Activated CD4-positive, alpha-beta T cell treated with anti-CD3 and anti-CD28 coated beads for 36 hours (primary cell): Measurements from ENCODE around the gene PLA2G3. TPM values are rescaled to one million over a fixed set of nuclear protein-coding genes. Genes with fewer than 3 reads are reported as not detected.

Source experiments
- ATAC-seq: fragments of 200-7000 bp; cut with Tn5 transposase; one replicate; pipeline ENCODE4 v1.10.0; 2021; ENCODE audit warnings: mild to moderate bottlenecking, moderate library complexity
- CTCF ChIA-PET: fragments of 350-600 bp; sonication (Branson Sonifier 250); formaldehyde crosslinking; loops from one replicate; lab custom pipeline; 2021; ENCODE audit warnings: antibody characterized with exemption; lab: Charles Lee
- POLR2A ChIA-PET: fragments of 350-600 bp; sonication (Branson Sonifier 250); formaldehyde crosslinking; loops from one replicate; lab custom pipeline; 2021; ENCODE audit warnings: antibody characterized with exemption, inconsistent platforms; lab: Charles Lee
- DNase-seq: peaks from one replicate; pipeline ENCODE4 v3.0.0-alpha.2; 2020
- H3K27ac Mint-ChIP-seq: one replicate; pipeline ENCODE4 v1.8.0; 2021; ENCODE audit warnings: mixed read lengths
- H3K27me3 Mint-ChIP-seq: one replicate; pipeline ENCODE4 v1.8.0; 2021; ENCODE audit warnings: mixed read lengths
- H3K36me3 Mint-ChIP-seq: one replicate; pipeline ENCODE4 v1.8.0; 2021; ENCODE audit warnings: low read depth, mixed read lengths
- H3K4me1 Mint-ChIP-seq: one replicate; pipeline ENCODE4 v1.8.0; 2021; ENCODE audit warnings: mixed read lengths
- H3K4me3 Mint-ChIP-seq: one replicate; pipeline ENCODE4 v1.8.0; 2021; ENCODE audit warnings: mild to moderate bottlenecking, moderate library complexity, mixed read lengths
- H3K9me3 Mint-ChIP-seq: one replicate; pipeline ENCODE4 v1.8.0; 2021; ENCODE audit warnings: low read depth, mixed read lengths
- intact Hi-C, 2 experiments: fragments of 100-400 bp; cut with DNase I in 1 of 2; cut with micrococcal nuclease in 1 of 2; formaldehyde crosslinking; loops; one replicate each; pipeline versions ENCODE4 v1.14.2 to v1.15.1; 2022 to 2024; cut with DNase I, micrococcal nuclease
- total RNA-seq, 2 experiments: library from RNA; stranded (reverse); gene quantifications; one replicate each; pipeline ENCODE4 v1.2.3, GENCODE V29; 2021

The PLA2G3 gene
- total RNA-seq, 2 experiments from 2014 or later: not detected

DNA sequence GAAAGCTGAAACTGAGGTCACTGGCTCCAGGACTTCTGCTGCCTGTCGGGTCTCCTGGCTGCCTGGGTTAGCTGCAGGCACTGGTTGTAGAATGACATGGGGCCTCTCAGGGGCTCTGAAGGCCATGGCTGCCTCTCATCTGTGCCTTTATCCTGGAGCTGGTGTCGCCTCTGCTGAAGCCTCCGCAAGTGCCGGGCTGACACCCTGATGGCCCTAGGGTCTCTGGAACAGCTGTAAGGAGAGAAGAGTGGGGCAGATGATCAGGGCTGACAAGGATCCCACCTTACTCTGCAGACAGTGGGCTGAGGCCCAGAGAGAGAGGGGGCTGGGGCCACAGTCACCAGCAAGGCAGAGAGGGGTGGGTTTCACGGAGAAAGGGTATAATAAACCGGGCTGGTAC, 4.6 kb downstream of the PLA2G3 start:
- intact Hi-C loops: no loop called here
- CTCF ChIA-PET: interaction anchor here (0.7 kb wide), 1 partner anchor 49 kb away, joined by 3 read pairs; no protein-coding TSS in a partner anchor
- no peak for ATAC-seq
- H3K9me3 Mint-ChIP-seq: no peaks in the 10 kb centered on the region
- no peak for DNase-seq
- no peaks in the 10 kb centered on the region for H3K4me1 Mint-ChIP-seq
- H3K36me3 Mint-ChIP-seq: no peaks in the 10 kb centered on the region
- H3K4me3 Mint-ChIP-seq: no peak overlapping the region
- no peaks in the 10 kb centered on the region for H3K27me3 Mint-ChIP-seq
- H3K27ac Mint-ChIP-seq: no peak overlapping the region
- POLR2A ChIA-PET: no interaction called here

DNA sequence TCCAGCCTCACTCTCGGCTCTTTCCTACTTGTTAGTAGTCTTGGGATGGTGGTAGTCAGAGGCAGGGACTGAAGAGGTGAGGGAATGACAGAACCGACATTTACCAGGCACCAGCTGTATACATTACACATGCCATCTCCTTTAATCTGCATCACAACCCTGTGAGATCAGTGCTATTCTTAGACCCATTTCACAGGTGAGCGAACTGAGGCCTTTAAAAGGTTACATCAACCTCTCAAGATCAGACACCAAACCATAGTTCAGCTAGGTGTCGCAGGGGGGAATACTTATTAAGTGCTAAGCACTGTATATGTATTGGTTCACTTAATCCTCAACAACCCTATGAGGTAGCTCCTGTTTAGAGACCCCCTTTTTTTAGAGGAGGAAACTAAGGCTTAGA, 5.6 kb downstream of the PLA2G3 start:
- intact Hi-C loops: no loop called here
- Mint-ChIP-seq H3K9me3 (no peaks in the 10 kb centered on the region), H3K27me3 (no peaks in the 10 kb centered on the region), H3K36me3 (no peaks in the 10 kb centered on the region), H3K27ac (no peak overlapping the region), H3K4me3 (no peak overlapping the region), H3K4me1 (no peaks in the 10 kb centered on the region)
- DNase-seq (no peak), ATAC-seq (no peak)
- CTCF ChIA-PET: interaction anchor here (0.6 kb wide), 2 partner anchors 159 to 185 kb away, joined by 3 read pairs; no protein-coding TSS in a partner anchor
- POLR2A ChIA-PET: no interaction called here

GRCh38 chr22:31133911-31134310, 6.4 kb downstream of the PLA2G3 start:
- intact Hi-C loops: no loop called here
- ATAC-seq: no peak
- DNase-seq: no peak
- POLR2A ChIA-PET: no interaction called here
- Mint-ChIP-seq H3K27ac (no peak overlapping the region), H3K4me3 (no peak overlapping the region), H3K4me1 (no peaks in the 10 kb centered on the region), H3K27me3 (no peaks in the 10 kb centered on the region), H3K9me3 (no peaks in the 10 kb centered on the region), H3K36me3 (no peaks in the 10 kb centered on the region)
- CTCF ChIA-PET: interaction anchor here (0.5 kb wide), 1 partner anchor 121 kb away, joined by 3 read pairs; no protein-coding TSS in a partner anchor

DNA sequence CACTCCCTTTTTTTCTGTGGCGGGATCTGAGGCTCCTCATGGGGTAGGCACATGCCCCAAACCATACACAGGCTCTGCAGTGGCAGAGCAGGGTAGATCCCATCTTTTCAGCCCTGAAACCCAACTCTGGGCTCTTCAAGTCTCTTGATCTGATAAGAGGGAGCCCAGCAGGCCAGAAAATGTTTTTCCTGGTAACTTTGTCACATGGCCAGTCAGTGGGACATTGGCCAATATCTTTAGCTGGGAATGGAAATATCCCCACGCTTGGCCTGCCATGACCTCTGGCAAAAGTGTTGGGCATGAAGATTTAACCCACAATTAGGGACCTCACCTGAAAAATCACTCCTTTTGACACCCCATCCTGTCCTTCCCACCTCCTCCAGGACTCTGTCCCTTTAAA, 9.4 kb downstream of the PLA2G3 start:
- intact Hi-C loops: no loop called here
- ATAC-seq (no peak), DNase-seq (no peak)
- Mint-ChIP-seq H3K4me3 (no peak overlapping the region), H3K4me1 (no peaks in the 10 kb centered on the region), H3K27me3 (no peaks in the 10 kb centered on the region), H3K36me3 (no peaks in the 10 kb centered on the region), H3K27ac (no peak overlapping the region), H3K9me3 (no peaks in the 10 kb centered on the region)
- POLR2A ChIA-PET: interaction anchor here (0.6 kb wide), 1 partner anchor 66 kb away, joined by 8 read pairs; no protein-coding TSS in a partner anchor
- CTCF ChIA-PET: no interaction called here

DNA sequence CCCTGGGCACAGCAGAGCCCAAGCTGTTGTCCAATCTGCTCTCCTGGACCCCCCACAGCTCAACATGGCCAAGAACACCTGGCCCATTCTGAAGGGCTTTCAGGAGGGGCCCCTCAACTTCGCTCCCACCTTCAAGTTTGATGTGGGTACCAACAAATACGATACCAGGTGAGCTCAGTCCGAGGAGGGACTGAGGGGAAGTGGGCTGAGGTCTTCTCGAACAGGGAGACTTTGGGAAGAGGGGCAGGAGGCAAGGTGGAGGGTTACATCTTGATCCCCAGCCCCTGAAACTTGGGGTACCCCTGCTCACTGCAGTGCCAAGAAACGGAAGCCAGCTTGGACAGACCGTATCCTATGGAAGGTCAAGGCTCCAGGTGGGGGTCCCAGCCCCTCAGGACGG, 12.2 kb downstream of the PLA2G3 start:
- intact Hi-C loops: no loop called here
- no peaks in the 10 kb centered on the region for H3K27me3 Mint-ChIP-seq
- POLR2A ChIA-PET: no interaction called here
- H3K4me3 Mint-ChIP-seq: no peak overlapping the region
- no peak for DNase-seq
- H3K36me3 Mint-ChIP-seq: no peaks in the 10 kb centered on the region
- no peak for ATAC-seq
- CTCF ChIA-PET: no interaction called here
- H3K27ac Mint-ChIP-seq: no peak overlapping the region
- no peaks in the 10 kb centered on the region for H3K4me1 Mint-ChIP-seq
- no peaks in the 10 kb centered on the region for H3K9me3 Mint-ChIP-seq

DNA sequence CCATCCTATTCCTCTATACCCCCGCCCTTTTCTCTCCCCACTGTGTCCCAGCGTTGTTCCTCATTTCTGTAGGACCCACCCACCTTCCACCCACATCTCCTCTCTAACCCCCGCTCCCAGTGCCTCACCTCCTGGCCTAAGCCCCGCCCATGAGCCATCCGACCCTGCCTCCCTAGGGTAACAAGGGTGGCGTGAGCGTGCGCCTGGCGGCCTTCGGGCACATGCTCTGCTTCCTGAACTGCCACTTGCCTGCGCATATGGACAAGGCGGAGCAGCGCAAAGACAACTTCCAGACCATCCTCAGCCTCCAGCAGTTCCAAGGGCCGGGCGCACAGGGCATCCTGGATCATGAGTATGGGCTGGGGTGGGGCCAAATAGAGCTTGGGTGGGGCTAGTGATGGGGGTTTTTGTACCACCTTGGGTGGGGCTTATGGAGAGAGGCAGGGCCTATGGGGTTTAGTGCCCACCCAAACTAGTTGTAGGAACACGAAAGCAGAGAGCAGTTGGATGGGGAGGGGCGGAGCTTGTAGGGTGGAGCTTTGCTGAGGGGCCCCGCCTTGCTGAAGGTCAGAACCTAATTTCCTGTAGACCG, 13.0 kb downstream of the PLA2G3 start:
- intact Hi-C loops: no loop called here
- Mint-ChIP-seq H3K4me3 (no peak overlapping the region), H3K9me3 (no peaks in the 10 kb centered on the region), H3K4me1 (no peaks in the 10 kb centered on the region), H3K27me3 (no peaks in the 10 kb centered on the region), H3K36me3 (no peaks in the 10 kb centered on the region), H3K27ac (no peak overlapping the region)
- DNase-seq: no peak
- ChIA-PET POLR2A (no interaction called here), CTCF (no interaction called here)
- ATAC-seq: no peak

GRCh38 chr22:31126869-31127175, 13.5 kb downstream of the PLA2G3 start:
- Mint-ChIP-seq H3K27me3 (no peaks in the 10 kb centered on the region), H3K27ac (no peak overlapping the region), H3K9me3 (no peaks in the 10 kb centered on the region), H3K4me3 (no peak overlapping the region), H3K4me1 (no peaks in the 10 kb centered on the region), H3K36me3 (no peaks in the 10 kb centered on the region)
- no peak for ATAC-seq
- POLR2A ChIA-PET: no interaction called here
- CTCF ChIA-PET: no interaction called here
- intact Hi-C loops: no loop called here
- DNase-seq: no peak

DNA sequence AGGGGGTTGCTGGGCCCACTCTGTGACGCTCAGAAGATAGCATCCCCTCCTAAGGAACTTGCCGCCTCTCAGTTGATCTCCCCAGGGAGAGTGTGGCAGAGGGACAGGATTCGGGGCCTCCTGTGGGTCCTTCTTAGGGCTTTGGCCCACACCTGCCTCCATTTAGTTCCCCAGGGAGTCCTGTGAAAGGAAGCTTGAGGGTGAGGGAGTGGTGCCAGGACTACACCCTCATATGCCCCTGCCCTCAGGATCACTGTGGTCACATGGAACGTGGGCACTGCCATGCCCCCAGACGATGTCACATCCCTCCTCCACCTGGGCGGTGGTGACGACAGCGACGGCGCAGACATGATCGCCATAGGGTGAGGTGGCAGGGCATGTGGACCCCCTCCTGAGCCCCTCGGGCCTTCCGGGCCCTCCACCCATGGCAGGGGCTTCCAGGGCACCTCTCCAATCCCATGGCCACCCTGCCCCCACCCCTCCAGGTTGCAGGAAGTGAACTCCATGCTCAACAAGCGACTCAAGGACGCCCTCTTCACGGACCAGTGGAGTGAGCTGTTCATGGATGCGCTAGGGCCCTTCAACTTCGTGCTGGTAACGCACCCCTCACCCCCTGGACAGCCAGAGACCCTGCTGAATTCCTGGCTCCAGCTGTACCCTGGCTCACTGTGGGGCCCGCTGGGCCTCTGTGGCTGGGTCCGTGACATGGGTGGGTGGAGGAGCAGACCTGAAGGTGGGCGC, 14.0 kb downstream of the PLA2G3 start:
- DNase-seq (no peak), ATAC-seq (no peak)
- H3K4me3 Mint-ChIP-seq: no peak overlapping the region
- H3K27me3 Mint-ChIP-seq: no peaks in the 10 kb centered on the region
- no peaks in the 10 kb centered on the region for H3K9me3 Mint-ChIP-seq
- ChIA-PET POLR2A (no interaction called here), CTCF (interaction anchor here (0.7 kb wide), 1 partner anchor 17 kb away, joined by 3 read pairs; no protein-coding TSS in a partner anchor)
- intact Hi-C loops: no loop called here
- H3K27ac Mint-ChIP-seq: no peak overlapping the region
- H3K36me3 Mint-ChIP-seq: no peaks in the 10 kb centered on the region
- H3K4me1 Mint-ChIP-seq: no peaks in the 10 kb centered on the region

- DNase-seq: no peak
- no peak overlapping the region for H3K27ac Mint-ChIP-seq
- no peaks in the 10 kb centered on the region for H3K27me3 Mint-ChIP-seq
- H3K4me3 Mint-ChIP-seq: no peak overlapping the region
- no peaks in the 10 kb centered on the region for H3K4me1 Mint-ChIP-seq
- H3K9me3 Mint-ChIP-seq: no peaks in the 10 kb centered on the region
- ChIA-PET CTCF (interaction anchor here (0.7 to 1.0 kb wide), 2 partner anchors 16 to 18 kb away, joined by 3 to 4 read pairs; partner anchors contain the start of gene SELENOM), POLR2A (no interaction called here)
- ATAC-seq: no peak
- intact Hi-C loops: no loop called here
- H3K36me3 Mint-ChIP-seq: no peaks in the 10 kb centered on the region
Observed at GRCh38 chr22:31125521-31126117, 14.7 kb downstream of the PLA2G3 start.

DNA sequence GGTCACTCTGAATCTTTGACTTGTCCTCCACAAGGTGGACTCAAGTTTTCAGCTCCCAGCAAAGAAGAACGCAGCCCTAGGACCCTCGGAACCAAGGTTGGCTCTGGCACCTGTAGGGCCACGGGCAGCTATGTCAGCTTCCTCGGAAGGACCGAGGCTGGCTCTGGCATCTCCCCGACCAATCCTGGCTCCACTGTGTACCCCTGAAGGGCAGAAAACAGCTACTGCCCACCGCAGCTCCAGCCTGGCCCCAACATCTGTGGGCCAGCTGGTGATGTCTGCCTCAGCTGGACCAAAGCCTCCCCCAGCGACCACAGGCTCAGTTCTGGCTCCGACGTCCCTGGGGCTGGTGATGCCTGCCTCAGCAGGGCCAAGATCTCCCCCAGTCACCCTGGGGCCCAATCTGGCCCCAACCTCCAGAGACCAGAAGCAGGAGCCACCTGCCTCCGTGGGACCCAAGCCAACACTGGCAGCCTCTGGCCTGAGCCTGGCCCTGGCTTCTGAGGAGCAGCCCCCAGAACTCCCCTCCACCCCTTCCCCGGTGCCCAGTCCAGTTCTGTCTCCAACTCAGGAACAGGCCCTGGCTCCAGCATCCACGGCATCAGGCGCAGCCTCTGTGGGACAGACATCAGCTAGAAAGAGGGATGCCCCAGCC, 15.4 kb downstream of the PLA2G3 start:
- Mint-ChIP-seq H3K27ac (no peak overlapping the region), H3K4me1 (no peaks in the 10 kb centered on the region), H3K27me3 (no peaks in the 10 kb centered on the region), H3K36me3 (no peaks in the 10 kb centered on the region), H3K4me3 (no peak overlapping the region), H3K9me3 (no peaks in the 10 kb centered on the region)
- CTCF ChIA-PET: interaction anchor here (0.6 to 1.0 kb wide), 2 partner anchors 17 to 18 kb away, joined by 3 to 4 read pairs; partner anchors contain the start of gene SELENOM
- ATAC-seq (no peak), DNase-seq (no peak)
- POLR2A ChIA-PET: no interaction called here
- intact Hi-C loops: no loop called here

- CTCF ChIA-PET: interaction anchor here (1.0 kb wide), 1 partner anchor 17 kb away, joined by 4 read pairs; the partner anchor contains the start of gene SELENOM
- intact Hi-C loops: no loop called here
- DNase-seq (no peak), ATAC-seq (no peak)
- POLR2A ChIA-PET: interaction anchor here (0.6 kb wide), 2 partner anchors 48 to 490 kb away, joined by 3 read pairs; no protein-coding TSS in a partner anchor
- H3K27me3 Mint-ChIP-seq: no peaks in the 10 kb centered on the region
- H3K4me1 Mint-ChIP-seq: no peaks in the 10 kb centered on the region
- H3K27ac Mint-ChIP-seq: no peak overlapping the region
- H3K36me3 Mint-ChIP-seq: no peaks in the 10 kb centered on the region
- H3K4me3 Mint-ChIP-seq: no peak overlapping the region
- H3K9me3 Mint-ChIP-seq: no peaks in the 10 kb centered on the region
Observed at GRCh38 chr22:31124290-31124689, 16.0 kb downstream of the PLA2G3 start.
